Measurements from ENCODE around the gene HAGH.

The HAGH gene

GRCh38 chr16:1822801-1823200, 3.8 kb downstream of the HAGH start:
- no peak overlapping the region for H3K4me3 Mint-ChIP-seq
- H3K9me3 Mint-ChIP-seq: no peaks in the 10 kb centered on the region
- H3K27me3 Mint-ChIP-seq: no peaks in the 10 kb centered on the region
- H3K36me3 Mint-ChIP-seq: no peaks in the 10 kb centered on the region
- H3K27ac Mint-ChIP-seq: no peak overlapping the region
- ATAC-seq (ENCODE audit: low read depth) (no peak), DNase-seq (ENCODE audit: low spot score in 2 of 2) (no peak)
- peaks cover 10% of the 10 kb centered on the region for H3K4me1 Mint-ChIP-seq

DNA sequence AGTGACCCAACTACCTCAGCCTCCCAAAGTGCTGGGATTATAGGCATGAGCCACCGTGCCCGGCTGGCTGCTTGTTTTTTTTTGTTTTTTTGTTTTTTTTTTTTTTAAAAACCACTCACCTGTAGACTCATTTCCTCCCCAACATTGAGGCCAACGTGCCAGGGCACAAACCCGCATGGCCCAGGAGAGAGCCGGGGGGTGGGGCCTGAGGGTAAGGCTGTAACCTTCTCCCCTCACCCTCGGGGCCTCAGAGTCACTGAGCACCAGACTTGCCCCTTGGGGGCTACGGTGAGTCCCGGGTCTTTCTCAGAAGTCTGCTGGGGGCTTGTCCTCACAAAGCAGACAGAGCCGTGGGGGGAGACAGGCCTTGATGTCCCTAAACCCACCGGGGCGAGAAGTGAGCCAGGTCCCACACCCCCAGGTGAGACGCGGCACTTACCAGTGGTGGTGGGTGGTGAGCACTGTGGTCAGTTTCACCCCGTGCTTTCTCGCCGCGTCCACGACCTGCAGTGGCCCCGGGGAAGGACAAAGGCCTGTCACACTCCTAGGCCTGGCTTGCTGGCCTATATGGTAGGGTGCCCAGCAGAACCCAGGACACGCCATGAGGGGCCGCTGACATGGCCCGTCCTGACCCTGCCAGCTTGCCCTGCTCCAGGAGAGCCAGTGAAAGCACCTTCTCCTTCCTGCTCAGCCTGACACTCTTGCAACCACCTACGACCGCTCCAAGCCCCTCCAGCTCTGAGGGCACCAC, 4.6 kb downstream of the HAGH start:
- Mint-ChIP-seq H3K36me3 (no peaks in the 10 kb centered on the region), H3K4me1 (peaks cover 5% of the 10 kb centered on the region), H3K9me3 (no peaks in the 10 kb centered on the region), H3K27ac (no peak overlapping the region), H3K4me3 (no peak overlapping the region), H3K27me3 (no peaks in the 10 kb centered on the region)
- ATAC-seq (ENCODE audit: low read depth) (no peak), DNase-seq (ENCODE audit: low spot score in 2 of 2) (no peak)

DNA sequence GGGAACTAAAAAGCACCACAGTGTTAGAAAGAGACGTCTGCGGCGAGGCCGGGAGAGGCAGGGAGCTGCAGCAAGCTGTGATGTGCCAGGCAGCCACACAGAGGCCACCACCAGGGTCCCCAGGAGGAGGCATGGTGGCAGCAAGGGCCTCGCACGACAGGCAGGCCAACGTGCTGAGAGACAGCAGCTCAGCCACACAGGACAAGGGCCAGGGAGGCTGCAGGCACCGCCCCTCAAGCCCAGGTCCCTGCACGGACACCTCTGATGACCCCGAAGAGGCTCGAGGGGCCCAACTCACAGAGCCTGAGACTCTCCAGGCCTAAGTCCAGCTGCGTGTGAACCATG, 5.7 kb downstream of the HAGH start:
- H3K27ac Mint-ChIP-seq: no peak overlapping the region
- no peaks in the 10 kb centered on the region for H3K27me3 Mint-ChIP-seq
- no peaks in the 10 kb centered on the region for H3K36me3 Mint-ChIP-seq
- H3K9me3 Mint-ChIP-seq: no peaks in the 10 kb centered on the region
- H3K4me3 Mint-ChIP-seq: no peak overlapping the region
- ATAC-seq (ENCODE audit: low read depth) (no peak), DNase-seq (ENCODE audit: low spot score in 2 of 2) (no peak)
- H3K4me1 Mint-ChIP-seq: peaks cover 3% of the 10 kb centered on the region

GRCh38 chr16:1820096-1820945, 6.3 kb downstream of the HAGH start:
- peaks cover 3% of the 10 kb centered on the region for H3K4me1 Mint-ChIP-seq
- H3K27ac Mint-ChIP-seq: no peak overlapping the region
- no peak for DNase-seq (ENCODE audit: low spot score in 2 of 2)
- no peak overlapping the region for H3K4me3 Mint-ChIP-seq
- no peaks in the 10 kb centered on the region for H3K27me3 Mint-ChIP-seq
- no peak for ATAC-seq (ENCODE audit: low read depth)
- H3K36me3 Mint-ChIP-seq: peaks cover 1% of the 10 kb centered on the region
- no peaks in the 10 kb centered on the region for H3K9me3 Mint-ChIP-seq

DNA sequence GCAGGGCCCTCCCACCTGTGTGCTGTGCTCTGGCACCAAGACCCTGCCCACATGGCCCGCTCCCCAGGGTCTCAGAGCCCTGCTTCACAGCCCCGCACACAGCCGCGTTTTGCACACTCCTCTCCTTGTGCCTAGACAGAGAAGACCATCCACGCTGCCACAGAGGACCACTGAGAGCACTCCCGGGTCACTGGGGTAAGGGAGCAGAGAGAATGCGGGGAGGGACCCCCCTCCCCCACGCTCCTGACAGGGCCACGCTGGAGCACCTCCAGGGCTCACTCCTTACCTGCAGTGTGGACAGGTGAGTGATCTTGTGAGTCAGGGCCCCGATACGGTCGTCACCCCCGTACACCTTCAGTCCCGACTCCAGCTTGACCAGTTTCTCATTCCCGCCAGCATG, 7.0 kb downstream of the HAGH start:
- Mint-ChIP-seq H3K36me3 (peaks cover 7% of the 10 kb centered on the region), H3K4me1 (peaks cover 3% of the 10 kb centered on the region), H3K27ac (no peak overlapping the region), H3K4me3 (no peak overlapping the region), H3K27me3 (no peaks in the 10 kb centered on the region), H3K9me3 (no peaks in the 10 kb centered on the region)
- DNase-seq (ENCODE audit: low spot score in 2 of 2) (no peak), ATAC-seq (ENCODE audit: low read depth) (no peak)

DNA sequence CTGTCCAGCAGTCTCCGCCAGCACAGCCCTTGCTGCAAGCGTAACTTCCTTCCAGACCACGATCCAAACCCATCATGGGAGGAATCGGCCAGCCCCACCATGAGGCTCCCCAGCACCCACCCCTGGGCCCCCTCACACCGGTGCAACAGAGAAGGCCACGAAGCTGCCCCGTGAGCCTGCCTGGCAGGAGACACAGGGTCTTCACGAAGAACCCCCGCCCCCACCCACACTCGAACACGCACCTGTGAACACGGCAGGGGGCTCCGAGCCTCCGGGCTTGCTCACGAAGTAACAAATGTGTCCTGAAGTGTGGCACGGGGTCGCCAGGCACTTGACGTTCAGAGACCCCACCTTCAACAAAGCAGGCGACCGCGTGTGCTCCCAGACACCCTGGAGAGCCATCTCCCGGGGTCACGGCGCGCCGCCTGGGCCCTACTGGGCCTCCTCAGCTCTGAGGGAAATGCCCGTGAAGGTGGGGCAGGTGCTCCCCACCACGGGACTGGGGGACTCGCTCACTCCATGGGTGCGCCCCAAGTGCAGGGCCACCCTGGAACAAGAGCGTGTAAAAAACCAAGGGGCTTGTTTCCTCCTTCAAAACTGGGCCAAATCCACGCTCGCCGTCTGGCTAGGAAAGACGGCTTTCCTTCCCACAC, 7.6 kb downstream of the HAGH start:
- H3K9me3 Mint-ChIP-seq: no peaks in the 10 kb centered on the region
- ATAC-seq (ENCODE audit: low read depth): no peak
- no peak for DNase-seq (ENCODE audit: low spot score in 2 of 2)
- H3K36me3 Mint-ChIP-seq: peaks cover 7% of the 10 kb centered on the region
- H3K4me3 Mint-ChIP-seq: no peak overlapping the region
- H3K4me1 Mint-ChIP-seq: peaks cover 3% of the 10 kb centered on the region
- H3K27me3 Mint-ChIP-seq: no peaks in the 10 kb centered on the region
- no peak overlapping the region for H3K27ac Mint-ChIP-seq

DNA sequence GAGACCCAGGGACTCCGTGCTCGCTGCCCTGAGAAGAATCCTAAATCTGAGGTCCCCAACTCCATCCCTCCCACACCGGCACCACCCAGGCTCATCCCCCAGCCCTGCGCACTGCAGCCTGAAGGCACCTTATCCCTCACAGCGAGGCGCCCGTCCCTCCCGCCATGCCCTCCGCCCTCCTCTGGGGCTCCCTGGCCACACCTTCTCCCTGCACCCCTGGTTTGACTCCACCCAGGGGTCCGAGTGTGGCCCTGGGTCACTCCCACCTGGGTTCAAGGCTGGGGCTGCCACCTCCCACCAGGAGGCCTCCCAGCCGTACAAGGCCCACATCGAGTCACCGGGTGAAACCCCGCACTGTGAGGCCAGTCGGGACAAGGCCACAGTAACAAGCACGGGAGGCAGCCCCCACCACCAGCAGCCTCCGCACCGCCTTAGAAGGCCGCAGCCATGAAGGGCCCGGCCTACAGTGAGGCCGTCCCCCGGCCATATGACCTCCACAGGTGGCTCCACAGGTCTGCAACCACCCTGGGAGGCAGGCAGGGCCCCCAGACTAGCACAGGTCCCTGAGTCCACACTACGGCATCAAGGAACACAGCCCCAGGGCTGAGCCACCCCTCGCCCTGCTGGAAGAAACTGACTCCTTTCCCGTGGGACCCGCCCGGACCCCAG, 8.3 kb downstream of the HAGH start:
- no peak overlapping the region for H3K4me3 Mint-ChIP-seq
- H3K4me1 Mint-ChIP-seq: peaks cover under 1% of the 10 kb centered on the region
- H3K27ac Mint-ChIP-seq: no peak overlapping the region
- H3K36me3 Mint-ChIP-seq: peaks cover 9% of the 10 kb centered on the region
- no peaks in the 10 kb centered on the region for H3K27me3 Mint-ChIP-seq
- DNase-seq (ENCODE audit: low spot score in 2 of 2) (no peak), ATAC-seq (ENCODE audit: low read depth) (no peak)
- no peaks in the 10 kb centered on the region for H3K9me3 Mint-ChIP-seq

GRCh38 chr16:1817716-1818115, 8.9 kb downstream of the HAGH start:
- H3K27ac Mint-ChIP-seq: no peak overlapping the region
- no peak for DNase-seq (ENCODE audit: low spot score in 2 of 2)
- no peak for ATAC-seq (ENCODE audit: low read depth)
- H3K27me3 Mint-ChIP-seq: no peaks in the 10 kb centered on the region
- no peaks in the 10 kb centered on the region for H3K9me3 Mint-ChIP-seq
- peaks cover 11% of the 10 kb centered on the region for H3K36me3 Mint-ChIP-seq
- no peak overlapping the region for H3K4me3 Mint-ChIP-seq
- H3K4me1 Mint-ChIP-seq: peaks cover 4% of the 10 kb centered on the region

DNA sequence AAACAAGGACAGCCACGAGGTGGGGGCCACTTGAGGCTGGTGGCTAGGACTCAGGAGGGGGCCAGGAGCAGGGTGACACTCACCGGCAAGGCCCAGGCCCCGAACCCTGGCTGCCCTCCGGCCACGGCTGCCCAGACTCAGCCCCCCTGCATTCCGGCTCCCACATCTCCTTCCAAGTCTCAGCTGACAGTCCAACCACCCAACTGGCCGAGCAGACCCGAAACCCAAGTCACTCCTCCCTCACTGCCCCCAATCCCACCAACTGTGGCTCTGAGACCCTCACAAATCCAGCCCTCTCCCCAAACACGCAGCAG, 9.4 kb downstream of the HAGH start:
- Mint-ChIP-seq H3K4me3 (no peak overlapping the region), H3K36me3 (peaks cover 11% of the 10 kb centered on the region), H3K27ac (no peak overlapping the region), H3K4me1 (peaks cover 4% of the 10 kb centered on the region), H3K9me3 (no peaks in the 10 kb centered on the region), H3K27me3 (no peaks in the 10 kb centered on the region)
- DNase-seq (ENCODE audit: low spot score in 2 of 2) (no peak), ATAC-seq (ENCODE audit: low read depth) (no peak)

GRCh38 chr16:1816396-1817275, 10.0 kb downstream of the HAGH start:
- DNase-seq (ENCODE audit: low spot score in 2 of 2) (no peak), ATAC-seq (ENCODE audit: low read depth) (no peak)
- Mint-ChIP-seq H3K4me1 (peaks cover 4% of the 10 kb centered on the region), H3K27me3 (no peaks in the 10 kb centered on the region), H3K9me3 (no peaks in the 10 kb centered on the region), H3K27ac (no peak overlapping the region), H3K4me3 (no peak overlapping the region), H3K36me3 (peaks cover 11% of the 10 kb centered on the region)

- H3K9me3 Mint-ChIP-seq: no peaks in the 10 kb centered on the region
- H3K27me3 Mint-ChIP-seq: no peaks in the 10 kb centered on the region
- no peak overlapping the region for H3K4me3 Mint-ChIP-seq
- peaks cover 4% of the 10 kb centered on the region for H3K4me1 Mint-ChIP-seq
- ATAC-seq (ENCODE audit: low read depth): no peak
- H3K36me3 Mint-ChIP-seq: peaks cover 11% of the 10 kb centered on the region
- no peak overlapping the region for H3K27ac Mint-ChIP-seq
- DNase-seq (ENCODE audit: low spot score in 2 of 2): no peak
Observed at GRCh38 chr16:1815461-1815860, 11.2 kb downstream of the HAGH start.

GRCh38 chr16:1812732-1813163, 13.9 kb downstream of the HAGH start:
- no peak for DNase-seq (ENCODE audit: low spot score in 2 of 2)
- Mint-ChIP-seq H3K4me3 (no peak overlapping the region), H3K27me3 (no peaks in the 10 kb centered on the region), H3K36me3 (peaks cover 16% of the 10 kb centered on the region), H3K9me3 (no peaks in the 10 kb centered on the region), H3K4me1 (peaks cover 4% of the 10 kb centered on the region), H3K27ac (no peak overlapping the region)
- ATAC-seq (ENCODE audit: low read depth): no peak

- H3K9me3 Mint-ChIP-seq: no peaks in the 10 kb centered on the region
- no peak overlapping the region for H3K27ac Mint-ChIP-seq
Observed at GRCh38 chr16:1810536-1810935, 16.1 kb downstream of the HAGH start.

More at GRCh38 chr16:1810536-1810935, 16.1 kb downstream of the HAGH start:
- peaks cover 4% of the 10 kb centered on the region for H3K4me1 Mint-ChIP-seq
- no peak overlapping the region for H3K4me3 Mint-ChIP-seq
- ATAC-seq (ENCODE audit: low read depth) (no peak), DNase-seq (ENCODE audit: low spot score in 2 of 2) (no peak)
- H3K27me3 Mint-ChIP-seq: no peaks in the 10 kb centered on the region
- peaks cover 23% of the 10 kb centered on the region for H3K36me3 Mint-ChIP-seq

Measured in memory B cell (primary cell).